GM18909 (cell line): ENCODE results near the gene CLPX.
"Not testable (repeated sequence)": the region's sequence is repeated elsewhere in the genome, so short reads cannot be mapped to it uniquely, and the experiment has no call there.

Source experiments
- ATAC-seq: cut with Tn5 transposase; IDR thresholded peaks from one replicate; pipeline ENCODE4 v1.9.1; 2021; ENCODE audit warnings: mild to moderate bottlenecking; ENCODE audit not compliant: unreplicated experiment, poor library complexity

The CLPX gene

DNA sequence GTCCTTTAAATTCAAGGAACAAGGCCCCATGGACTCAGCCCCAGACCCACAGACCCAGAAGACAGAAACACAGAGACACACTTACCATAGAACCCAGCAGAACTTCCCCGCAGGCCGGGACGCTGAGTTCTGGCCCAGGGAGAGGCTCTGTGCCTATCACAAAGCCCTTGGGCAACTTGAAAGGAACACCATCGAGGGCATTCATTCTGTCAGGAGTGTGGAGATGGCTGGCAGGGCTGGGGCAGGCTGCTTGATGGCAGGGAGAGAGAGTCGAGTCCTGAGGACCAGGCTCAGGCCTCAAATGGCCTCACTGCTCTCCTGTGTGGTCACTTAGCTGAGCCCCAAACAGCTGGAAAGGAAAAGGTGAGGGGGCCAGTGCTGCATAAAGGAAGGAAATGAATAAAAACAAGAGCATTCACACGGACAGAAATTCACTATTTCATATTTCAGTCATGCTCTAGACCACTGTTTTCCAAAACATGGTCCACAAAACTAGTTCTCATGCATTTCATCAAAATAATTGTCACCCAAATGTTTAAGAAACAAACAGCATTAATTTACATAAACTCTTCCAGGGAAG is 79.0 kb downstream of the CLPX start:
- ATAC-seq, result no peak

DNA sequence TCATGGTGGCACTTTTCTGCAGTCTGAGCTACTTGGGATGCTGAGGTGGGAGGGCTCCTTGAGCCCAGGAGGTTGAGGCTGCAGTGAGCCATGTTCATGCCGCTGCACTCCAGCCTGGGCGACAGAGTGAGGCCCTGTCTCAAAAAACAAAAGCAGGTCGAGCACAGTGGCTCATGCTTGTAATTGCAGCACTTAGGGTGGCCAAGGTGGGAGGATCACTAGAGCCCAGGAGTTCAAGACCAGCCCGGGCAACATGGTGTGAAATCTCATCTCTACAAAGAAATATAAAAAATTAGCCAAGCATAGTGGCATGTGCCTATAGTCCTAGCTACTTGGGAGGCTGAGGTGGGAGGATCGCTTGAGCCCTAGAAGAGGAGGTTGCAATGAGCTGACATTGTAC is 80.1 kb downstream of the CLPX start:
- no peak for ATAC-seq

DNA sequence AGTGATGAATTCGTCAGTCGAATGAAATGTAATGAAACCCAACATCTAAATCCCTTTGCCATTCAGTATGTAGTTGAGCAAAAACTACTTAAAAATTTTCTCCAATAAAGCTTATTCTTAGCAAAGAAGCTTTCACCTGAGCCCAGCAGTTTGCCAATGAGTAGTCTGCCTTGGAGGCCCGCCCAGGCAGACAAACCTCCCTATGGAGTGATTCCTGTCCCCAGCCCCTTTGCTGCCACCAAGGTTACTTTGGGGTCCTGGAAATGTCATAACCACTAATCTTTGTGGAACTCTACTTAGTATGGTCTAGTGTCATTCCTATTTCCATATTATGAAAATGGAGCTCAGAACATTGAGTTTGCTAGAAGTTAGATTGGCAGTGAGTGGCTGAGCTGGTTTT is 82.2 kb downstream of the CLPX start:
- ATAC-seq, result no peak

DNA sequence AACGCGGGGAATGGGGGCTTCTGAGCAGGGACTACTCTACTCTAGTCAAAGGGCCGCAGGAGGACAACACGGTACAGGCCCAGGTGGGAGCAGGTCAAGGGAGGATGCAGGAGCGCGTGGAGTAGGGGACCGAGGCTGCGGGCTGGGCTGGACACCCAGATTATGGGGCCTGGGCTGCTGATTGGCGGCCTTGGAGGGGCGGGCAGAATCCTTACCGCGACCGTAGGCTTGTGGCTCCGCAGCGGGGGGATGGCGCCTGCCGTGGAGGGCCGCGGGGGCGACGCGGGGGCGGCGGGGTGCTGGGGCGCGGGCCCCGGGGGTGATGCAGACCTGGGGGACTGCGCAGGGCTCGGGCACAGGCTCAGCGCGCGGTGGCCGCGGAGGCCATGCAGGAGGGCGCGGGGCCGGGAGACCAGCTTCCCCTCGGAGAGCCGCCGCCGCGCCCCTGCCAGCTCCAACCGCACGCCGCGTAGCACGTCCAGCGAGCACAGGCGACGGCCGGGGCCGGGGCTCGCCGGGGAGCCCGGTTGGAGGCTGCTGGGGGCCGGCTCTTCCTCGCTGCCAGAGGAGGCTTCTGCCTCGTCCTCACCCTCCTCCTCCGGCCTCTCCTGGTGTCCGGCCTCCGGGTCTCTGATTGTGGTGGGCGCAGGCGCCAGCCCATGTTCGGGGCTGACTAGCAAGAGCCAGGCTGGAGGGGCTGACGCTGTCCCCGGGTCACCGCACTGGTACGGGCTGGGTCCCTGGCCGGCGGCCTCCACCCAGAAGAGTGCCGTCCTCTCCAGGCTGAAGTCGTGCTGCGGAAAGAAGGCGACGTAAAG is 83.0 kb downstream of the CLPX start:
- no peak for ATAC-seq

DNA sequence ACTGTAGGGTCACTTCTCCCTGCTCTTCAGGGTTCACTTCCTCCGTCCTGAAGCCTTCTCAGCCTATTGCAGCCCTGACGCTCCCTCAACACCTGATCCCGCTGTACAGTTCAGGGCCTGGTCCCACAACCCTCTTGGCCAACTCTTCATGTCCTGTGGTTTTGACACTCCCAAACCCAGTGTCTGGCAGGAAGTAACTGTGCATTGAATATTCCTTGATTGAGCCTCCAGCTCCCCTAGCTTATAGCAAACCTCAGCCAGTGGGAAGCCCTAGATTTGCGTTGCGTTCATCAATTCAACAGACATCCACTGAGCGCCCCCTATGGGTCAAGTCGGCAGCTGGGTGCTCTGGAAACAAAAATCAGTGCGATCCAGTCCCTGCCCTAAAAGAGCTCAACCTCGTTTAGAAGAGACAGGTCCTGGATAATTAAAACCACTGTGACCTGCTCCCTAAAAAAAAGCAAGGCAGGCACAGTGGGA is 83.7 kb downstream of the CLPX start:
- ATAC-seq, result no peak

DNA sequence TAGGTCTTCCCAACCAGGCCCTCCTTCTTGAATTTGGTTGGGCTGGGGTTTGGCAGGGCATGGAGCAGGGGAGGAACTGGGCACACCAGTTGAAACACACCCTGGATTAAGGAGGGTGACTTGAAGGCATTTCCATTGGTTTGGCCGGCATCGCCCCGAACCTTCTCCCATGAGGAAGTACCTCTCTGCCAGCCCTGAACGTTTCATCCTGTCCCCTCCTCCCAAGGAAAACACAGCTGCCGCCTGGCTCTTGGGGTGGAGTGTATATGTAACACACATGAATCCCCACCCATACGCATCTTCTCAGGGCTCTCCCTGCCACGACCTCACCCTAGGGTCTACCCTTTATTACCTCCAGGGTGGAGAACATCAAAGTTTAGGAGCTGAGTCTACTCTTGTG is 84.7 kb downstream of the CLPX start:
- ATAC-seq, result no peak

DNA sequence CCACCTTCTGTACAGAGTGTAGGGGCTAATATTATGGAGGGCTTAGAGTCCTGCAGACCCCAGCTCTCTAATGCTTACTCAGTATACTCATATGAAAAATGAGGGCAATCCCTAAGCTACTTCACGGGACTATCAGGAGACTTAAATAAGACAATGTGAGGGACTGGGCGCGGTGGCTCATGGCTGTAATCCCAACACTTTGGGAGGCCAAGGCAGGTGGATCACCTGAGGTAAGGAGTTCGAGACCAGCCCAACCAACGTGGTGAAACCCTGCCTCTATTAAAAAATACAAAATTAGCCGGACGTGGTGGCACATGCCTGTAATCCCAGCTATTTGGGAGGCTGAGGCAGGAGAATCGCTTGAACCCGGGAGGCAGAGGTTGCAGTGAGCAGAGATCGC is 85.3 kb downstream of the CLPX start:
- ATAC-seq, result not testable (repeated sequence)

DNA sequence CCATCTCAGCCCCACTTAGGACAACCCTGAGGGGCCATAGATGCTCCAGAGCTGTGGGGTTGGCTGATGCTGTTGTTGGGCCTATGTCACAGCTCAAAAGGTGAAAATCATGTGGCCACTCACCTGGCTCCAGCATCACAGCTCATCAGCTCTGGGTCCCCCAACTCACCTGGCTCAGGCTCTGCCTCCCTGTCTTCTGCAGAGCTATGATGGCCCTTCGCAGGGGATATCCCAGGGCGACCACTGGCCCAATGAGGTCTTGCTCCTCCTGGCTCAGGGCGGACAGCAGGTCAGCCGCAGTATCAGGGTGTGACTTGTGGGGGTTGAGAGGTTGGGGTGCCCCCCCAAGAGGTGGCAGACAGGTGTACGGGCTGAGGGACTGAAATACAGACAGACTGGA is 85.8 kb downstream of the CLPX start:
- no peak for ATAC-seq
